HG02623 (cell line): ENCODE results near the gene RPL29.

ENCODE experiments used
- ATAC-seq: cut with Tn5 transposase; IDR thresholded peaks from one replicate; pipeline ENCODE4 v1.9.1; 2021; ENCODE audit warnings: moderate library complexity; ENCODE audit not compliant: unreplicated experiment

The RPL29 gene

DNA sequence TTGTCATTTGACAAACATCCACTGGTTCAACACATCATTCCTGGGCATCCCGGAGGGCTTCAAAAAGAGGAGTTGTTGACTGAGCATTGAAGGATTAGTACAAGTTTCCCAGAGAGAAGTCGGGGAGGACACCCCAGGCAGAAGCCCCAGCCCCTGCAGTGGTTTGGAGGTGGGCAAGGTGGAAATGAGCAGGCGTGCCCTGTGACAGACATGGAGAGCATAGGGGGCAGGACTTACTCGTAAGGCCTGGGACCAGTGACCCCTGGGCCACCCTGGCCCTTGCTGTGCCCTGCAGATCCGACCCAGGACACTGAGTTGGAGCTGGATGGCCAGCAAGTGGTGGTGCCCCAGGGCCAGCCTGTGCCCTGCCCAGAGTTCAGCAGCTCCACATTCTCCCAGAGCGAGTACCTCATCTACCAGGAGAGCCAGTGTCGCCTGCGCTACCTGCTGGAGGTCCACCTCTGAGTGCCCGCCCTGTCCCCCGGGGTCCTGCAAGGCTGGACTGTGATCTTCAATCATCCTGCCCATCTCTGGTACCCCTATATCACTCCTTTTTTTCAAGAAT is 47.6 kb downstream of the RPL29 start:
- no peak for ATAC-seq

- no peak for ATAC-seq
Measured at GRCh38 chr3:51947215-51947900, 48.3 kb downstream of the RPL29 start.

DNA sequence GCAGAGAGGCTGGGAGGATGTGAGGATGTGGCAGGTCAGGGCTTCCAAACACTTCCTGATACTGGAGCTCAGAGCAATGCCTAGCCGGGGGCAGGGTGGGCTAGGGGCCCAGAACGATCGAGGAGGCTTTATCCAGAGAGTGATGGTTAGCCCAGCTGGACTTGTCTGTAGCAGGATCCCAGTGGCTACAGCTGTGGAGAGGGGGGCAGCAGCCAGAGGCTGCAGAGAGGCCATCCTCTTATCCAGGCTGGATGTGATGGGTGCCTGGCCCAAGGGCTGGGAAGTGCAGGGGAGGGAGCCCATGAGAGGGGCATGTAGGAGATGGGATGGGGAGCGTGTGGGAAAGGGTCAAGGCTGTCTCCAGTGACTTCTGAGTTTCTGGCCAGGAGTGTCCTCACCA is 48.9 kb downstream of the RPL29 start:
- no peak for ATAC-seq

DNA sequence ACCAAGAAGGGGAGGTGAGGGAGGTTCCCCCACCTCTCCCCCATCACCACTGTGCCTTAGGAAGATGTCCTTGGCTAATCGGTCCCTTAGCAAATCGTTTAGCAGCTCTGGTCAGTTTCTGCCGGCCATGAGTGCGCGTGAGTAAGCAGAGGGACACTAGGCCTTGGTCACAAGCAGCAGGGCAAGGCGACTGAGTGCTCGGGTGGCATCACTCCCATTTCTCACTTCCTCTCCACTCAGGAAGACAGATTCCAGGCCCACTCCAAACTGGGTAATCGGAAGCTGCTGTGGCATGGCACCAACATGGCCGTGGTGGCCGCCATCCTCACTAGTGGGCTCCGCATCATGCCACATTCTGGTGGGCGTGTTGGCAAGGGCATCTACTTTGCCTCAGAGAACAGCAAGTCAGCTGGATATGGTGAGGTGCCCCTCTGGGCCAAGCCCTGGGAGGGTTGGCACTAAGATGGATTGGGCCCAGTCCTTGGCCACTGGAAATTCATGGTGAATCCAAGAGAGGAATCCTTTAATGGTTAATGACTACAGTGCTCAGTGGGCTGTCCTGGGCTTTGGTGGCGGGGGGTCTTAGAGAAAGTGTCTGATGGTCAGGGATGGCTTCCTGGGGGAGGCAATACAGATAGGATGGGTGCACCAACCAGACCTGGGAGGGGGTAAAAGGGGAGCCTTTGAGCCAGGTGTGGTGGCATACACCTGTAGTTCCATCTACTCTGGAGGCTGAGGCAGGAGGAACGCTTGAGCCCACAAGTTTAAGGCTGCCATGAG is 49.6 kb downstream of the RPL29 start:
- ATAC-seq, result no peak

DNA sequence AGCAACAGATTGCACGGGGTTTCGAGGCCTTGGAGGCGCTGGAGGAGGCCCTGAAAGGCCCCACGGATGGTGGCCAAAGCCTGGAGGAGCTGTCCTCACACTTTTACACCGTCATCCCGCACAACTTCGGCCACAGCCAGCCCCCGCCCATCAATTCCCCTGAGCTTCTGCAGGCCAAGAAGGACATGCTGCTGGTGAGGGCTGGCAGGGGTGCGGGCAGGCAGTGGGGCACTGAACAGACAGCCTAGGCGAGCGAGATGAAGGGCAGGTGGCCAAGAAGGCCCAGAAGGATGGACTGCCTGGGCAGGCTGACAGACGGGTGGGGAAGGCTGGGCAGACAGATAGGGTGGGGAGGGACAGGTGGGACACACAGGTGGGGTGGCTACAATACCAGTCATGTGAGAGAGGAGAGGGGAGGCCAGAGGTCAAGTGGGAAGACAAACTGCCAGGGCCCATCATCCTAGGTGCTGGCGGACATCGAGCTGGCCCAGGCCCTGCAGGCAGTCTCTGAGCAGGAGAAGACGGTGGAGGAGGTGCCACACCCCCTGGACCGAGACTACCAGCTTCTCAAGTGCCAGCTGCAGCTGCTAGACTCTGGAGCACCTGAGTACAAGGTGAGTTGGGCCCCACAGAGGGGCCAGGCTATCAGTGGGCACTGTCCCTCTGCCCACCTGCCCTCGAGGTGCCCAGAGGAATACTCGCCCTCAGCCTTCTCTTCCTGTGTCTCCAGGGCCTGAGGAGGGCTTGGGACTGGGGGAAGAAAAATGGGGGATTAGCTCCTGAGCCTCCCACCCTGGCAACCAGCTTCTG is 50.5 kb downstream of the RPL29 start:
- no peak for ATAC-seq

GRCh38 chr3:51944451-51945021 is 51.2 kb downstream of the RPL29 start:
- no peak for ATAC-seq
